ENCODE results near the gene NRF1.

DNA sequence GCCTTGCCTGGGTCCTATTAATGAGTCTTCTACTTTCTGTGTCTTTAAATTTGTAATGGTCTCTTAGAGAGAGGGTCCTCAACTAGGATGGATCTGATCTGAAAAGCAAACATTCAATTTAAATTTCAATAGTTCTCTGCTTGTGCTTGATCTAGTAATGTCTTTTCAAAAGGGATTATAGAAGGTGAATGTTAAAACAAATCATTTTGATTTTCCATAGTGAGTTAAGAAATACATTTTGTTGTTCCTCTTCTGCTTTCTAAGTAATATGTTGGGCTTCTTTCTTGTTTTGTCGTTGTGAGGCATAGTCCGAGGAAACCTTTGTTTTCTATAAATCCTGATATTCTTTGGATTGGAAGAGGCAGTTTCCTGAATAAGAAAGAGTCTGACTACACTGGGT lies 18.8 kb downstream of the NRF1 start:
- TF ChIP-seq, protein P1, sequence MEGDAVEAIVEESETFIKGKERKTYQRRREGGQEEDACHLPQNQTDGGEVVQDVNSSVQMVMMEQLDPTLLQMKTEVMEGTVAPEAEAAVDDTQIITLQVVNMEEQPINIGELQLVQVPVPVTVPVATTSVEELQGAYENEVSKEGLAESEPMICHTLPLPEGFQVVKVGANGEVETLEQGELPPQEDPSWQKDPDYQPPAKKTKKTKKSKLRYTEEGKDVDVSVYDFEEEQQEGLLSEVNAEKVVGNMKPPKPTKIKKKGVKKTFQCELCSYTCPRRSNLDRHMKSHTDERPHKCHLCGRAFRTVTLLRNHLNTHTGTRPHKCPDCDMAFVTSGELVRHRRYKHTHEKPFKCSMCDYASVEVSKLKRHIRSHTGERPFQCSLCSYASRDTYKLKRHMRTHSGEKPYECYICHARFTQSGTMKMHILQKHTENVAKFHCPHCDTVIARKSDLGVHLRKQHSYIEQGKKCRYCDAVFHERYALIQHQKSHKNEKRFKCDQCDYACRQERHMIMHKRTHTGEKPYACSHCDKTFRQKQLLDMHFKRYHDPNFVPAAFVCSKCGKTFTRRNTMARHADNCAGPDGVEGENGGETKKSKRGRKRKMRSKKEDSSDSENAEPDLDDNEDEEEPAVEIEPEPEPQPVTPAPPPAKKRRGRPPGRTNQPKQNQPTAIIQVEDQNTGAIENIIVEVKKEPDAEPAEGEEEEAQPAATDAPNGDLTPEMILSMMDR (IDR thresholded peaks at IDR 0.05; ENCODE audit: low read depth, low read length), result no peak
- no peak for TF ChIP-seq POLR2A (IDR thresholded peaks at IDR 0.05; ENCODE audit: extremely low read depth, insufficient read length)
- TF ChIP-seq, protein P2, sequence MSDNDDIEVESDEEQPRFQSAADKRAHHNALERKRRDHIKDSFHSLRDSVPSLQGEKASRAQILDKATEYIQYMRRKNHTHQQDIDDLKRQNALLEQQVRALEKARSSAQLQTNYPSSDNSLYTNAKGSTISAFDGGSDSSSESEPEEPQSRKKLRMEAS (IDR thresholded peaks at IDR 0.05; ENCODE audit: low read depth, low read length), result no peak
- TF ChIP-seq MYC (IDR thresholded peaks at IDR 0.05; ENCODE audit: low read depth, low read length), result no peak
